IPS-18c (cell line): Measurements from ENCODE around the gene PARVG.
"Not testable (repeated sequence)": the region's sequence is repeated elsewhere in the genome, so short reads cannot be mapped to it uniquely, and the experiment has no call there.

Experiments used
- H3K4me3 ChIP-seq: 2 replicates; pipeline ENCODE4 v1.7.0; 2013; ENCODE audit warnings: low read depth, mild to moderate bottlenecking, low read length, moderate library complexity; ENCODE audit not compliant: insufficient read depth
- H3K9me3 ChIP-seq: one replicate; pipeline ENCODE4 v1.6.1; 2013; ENCODE audit warnings: mild to moderate bottlenecking, low read length, moderate library complexity; ENCODE audit not compliant: control insufficient read depth, insufficient read depth

Gene PARVG

DNA sequence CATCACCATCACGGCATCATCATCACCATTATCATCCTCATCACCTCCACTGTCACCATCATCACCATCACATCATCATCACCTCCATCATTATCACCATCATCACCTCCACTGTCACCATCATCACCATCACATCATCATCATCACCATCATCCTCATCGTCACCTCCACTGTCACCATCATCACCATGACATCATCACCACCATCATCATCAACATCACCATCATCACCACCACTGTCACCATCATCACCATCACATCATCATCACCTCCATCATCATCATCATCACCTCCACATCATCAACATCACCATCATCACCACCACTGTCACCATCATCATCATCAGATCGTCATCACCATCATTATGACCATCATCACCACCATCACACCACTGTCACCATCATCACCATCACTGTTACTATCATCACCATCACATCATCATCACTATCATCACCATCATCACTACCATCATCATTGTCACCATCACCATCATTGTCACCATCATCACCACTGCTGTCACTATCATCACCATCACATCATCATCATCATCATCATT lies 32.8 kb downstream of the PARVG start:
- no peak overlapping the region for H3K4me3 ChIP-seq
- no peaks in the 10 kb centered on the region for H3K9me3 ChIP-seq

DNA sequence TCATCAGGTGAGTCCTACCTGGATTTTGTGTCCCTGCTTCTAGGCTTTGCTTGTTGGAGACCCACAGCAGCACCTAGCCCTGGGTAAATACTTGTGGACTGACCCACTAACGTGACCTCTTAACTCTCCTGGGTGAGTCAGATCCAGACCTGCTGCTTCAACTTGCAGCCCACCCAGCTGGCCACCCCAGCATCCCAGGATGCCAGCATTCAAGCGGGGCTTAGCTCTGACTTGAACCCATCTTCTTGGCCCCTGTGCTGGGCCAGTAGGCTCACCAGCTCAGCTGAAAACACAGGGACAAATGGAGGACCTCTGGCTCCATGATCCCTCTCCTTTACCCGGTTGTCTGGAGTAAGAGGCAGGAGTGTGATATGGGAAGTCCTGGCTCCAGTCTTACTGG lies 33.5 kb downstream of the PARVG start:
- Histone ChIP-seq H3K9me3 (no peaks in the 10 kb centered on the region), H3K4me3 (no peak overlapping the region)

- no peaks in the 10 kb centered on the region for H3K9me3 ChIP-seq
- no peak overlapping the region for H3K4me3 ChIP-seq
These were observed 34.0 kb downstream of the PARVG start for GRCh38 chr22:44214764-44215163.

DNA sequence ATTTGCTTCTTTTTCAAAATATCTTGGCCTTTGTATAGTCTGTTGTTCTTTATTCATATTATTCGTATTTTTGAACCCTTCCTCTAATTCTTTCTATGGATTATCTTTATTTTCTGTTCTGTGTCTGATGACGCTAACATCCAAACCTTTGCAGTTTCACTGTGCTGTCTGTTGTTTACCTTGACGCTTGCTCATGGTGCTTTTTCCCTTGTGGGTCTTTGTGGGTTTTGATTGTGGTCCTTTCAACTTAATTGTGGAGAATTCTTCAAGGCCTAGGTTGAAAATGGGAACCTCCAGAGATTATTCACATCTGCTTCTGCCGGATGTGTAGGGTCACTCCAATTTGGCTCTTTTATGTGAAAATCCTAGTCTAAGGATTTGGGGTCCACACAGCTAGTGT lies 34.6 kb downstream of the PARVG start:
- Histone ChIP-seq H3K4me3 (no peak overlapping the region), H3K9me3 (no peaks in the 10 kb centered on the region)

- no peak overlapping the region for H3K4me3 ChIP-seq
- no peaks in the 10 kb centered on the region for H3K9me3 ChIP-seq
These were observed 36.6 kb downstream of the PARVG start for GRCh38 chr22:44217346-44217745.

DNA sequence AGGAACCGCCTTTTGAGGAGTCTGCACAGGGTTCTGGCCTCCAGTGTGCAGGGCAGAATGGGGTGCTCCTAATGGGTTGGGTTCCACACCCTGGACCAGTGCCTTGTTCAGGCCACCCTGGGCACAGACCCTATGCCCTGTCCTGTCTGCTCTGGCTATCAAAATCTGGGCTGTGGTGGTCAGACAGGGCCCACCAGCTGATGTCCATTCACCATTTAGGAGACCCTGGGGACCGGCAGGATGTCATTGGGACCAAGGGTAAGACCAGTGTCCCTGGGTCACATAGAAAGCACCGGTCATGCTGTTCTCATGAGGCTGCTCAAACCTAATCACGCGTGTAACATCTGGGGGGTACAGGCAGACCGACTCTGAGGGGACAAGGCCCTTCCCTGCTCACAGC lies 37.3 kb downstream of the PARVG start:
- H3K9me3 ChIP-seq: no peaks in the 10 kb centered on the region

GRCh38 chr22:44219101-44219870 lies 38.6 kb downstream of the PARVG start:
- H3K9me3 ChIP-seq: no peaks in the 10 kb centered on the region
- no peak overlapping the region for H3K4me3 ChIP-seq

More for the DNA sequence above, 37.3 kb downstream of the PARVG start:
- H3K4me3 ChIP-seq: no peak overlapping the region

DNA sequence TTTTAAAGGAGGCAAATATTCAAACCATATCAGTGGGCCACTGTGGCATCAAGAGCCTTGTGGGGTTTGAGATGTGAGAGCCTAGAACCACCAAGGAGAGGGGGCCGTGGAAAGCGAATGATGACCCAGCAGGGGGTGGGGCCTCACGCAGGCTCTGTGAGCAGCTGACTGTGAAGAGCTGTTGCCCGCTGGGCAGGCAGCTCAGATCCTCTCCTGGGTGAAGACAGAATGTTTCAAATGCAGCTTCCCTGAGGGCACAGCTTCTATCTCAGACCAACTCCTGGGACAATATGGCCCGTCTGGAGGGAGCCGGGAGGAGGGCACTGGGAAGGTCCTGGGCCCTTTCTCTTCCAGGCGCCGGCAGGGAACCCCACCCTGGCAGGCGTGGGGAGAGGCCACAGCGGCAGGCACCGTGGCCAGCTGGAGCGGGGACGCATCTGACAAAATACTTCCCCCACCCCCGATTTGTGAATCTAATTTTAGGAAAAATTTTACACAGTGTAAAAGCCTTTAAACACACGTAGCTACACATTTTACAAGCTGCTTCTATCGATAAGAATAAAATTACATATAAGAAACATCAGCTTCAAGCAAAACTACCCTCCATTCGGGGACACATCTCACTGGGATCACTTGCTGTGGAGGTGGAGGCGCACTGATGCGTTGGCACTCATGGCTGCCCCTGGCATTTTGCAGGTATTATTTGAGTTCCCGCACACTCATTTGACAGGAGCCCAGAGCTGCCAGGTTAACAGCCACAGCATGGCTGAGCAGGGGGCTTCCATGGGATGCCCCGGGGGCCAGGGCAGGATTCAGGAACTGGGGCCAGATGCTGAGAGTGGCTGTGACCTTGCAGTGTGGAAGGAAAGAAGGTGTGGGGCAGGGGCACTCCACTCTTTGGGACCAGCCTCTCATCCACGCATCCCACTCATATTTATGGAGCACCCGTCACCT lies 40.3 kb downstream of the PARVG start:
- H3K9me3 ChIP-seq: no peaks in the 10 kb centered on the region
- no peak overlapping the region for H3K4me3 ChIP-seq

GRCh38 chr22:44221710-44222475 lies 41.2 kb downstream of the PARVG start:
- H3K9me3 ChIP-seq: no peaks in the 10 kb centered on the region

GRCh38 chr22:44224166-44224565 lies 43.4 kb downstream of the PARVG start:
- Histone ChIP-seq H3K9me3 (no peaks in the 10 kb centered on the region), H3K4me3 (no peak overlapping the region)

More at GRCh38 chr22:44221710-44222475, 41.2 kb downstream of the PARVG start:
- no peak overlapping the region for H3K4me3 ChIP-seq

DNA sequence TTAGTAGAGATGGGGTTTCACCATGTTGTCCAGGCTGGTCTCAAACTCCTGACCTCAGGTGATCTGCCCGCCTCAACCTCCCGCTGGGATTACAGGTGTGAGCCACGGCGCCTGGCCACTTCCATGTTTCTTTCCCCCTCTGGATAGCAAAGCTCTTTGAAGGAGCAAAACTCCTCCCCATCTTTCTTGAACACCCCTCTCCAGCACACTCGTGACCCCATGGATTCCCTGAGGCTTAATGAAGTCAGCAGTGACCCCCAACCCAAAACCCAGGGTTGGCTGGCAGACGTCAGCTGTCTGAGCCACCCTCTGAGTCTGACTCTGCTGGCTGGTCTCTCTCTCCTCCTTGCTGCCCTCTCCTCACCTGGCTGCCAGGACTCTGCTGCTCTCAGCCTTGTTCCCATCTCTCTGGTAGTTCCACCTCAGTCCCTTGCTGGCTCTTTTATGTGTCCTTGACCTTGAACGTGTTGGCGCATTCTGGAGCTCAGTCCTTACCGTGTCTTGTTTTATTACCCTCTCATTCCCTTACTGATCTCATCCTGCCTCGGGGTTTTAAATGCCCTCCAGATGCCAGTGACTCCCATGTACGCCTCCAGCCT lies 44.5 kb downstream of the PARVG start:
- H3K4me3 ChIP-seq: no peak overlapping the region
- no peaks in the 10 kb centered on the region for H3K9me3 ChIP-seq

DNA sequence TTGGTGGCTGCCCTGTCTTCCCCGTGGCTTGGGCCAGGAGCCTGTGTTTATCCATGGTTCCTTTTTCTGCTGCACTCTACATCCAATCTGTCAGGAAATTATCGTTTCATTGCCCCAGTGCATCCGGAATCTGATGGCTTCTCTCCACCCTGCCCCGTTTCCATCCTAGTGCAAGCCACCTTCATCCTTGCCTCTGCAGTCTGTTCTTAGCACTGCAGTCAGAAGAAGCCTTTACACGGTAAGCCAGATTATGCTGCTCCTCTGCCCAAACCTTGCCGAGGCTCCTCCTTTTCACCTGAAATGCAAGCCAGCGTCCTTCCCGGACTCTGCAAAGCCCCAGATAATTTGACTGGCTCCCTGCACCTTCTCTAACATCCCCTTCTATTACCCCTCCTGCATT lies 45.1 kb downstream of the PARVG start:
- Histone ChIP-seq H3K4me3 (no peak overlapping the region), H3K9me3 (no peaks in the 10 kb centered on the region)

- Histone ChIP-seq H3K4me3 (no peak overlapping the region), H3K9me3 (no peaks in the 10 kb centered on the region)
These were observed 48.6 kb downstream of the PARVG start for GRCh38 chr22:44229331-44229730.

DNA sequence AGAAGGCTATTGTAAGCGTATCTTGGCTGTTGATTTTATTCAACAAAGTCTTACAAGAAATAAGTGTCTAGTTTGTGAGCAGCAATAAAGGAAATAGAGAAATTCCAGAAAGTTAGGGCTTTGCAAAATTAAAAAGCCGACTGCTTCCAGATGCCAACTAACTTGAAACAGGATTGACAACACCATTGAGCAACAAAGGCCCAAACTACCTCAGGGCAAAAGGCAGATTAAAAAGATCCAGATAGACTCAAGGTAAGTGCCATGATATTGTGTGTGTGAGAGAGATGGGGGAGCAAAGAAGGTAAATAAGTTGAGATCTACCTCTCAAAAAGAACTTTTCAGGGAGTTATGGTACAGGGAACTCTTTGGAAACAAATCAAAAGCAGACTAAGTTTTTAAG lies 49.1 kb downstream of the PARVG start:
- Histone ChIP-seq H3K9me3 (no peaks in the 10 kb centered on the region), H3K4me3 (no peak overlapping the region)

GRCh38 chr22:44231233-44231632 lies 50.5 kb downstream of the PARVG start:
- Histone ChIP-seq H3K4me3 (no peak overlapping the region), H3K9me3 (no peaks in the 10 kb centered on the region)

GRCh38 chr22:44234372-44234771 lies 53.6 kb downstream of the PARVG start:
- not testable (repeated sequence) for H3K4me3 ChIP-seq, H3K9me3 ChIP-seq

DNA sequence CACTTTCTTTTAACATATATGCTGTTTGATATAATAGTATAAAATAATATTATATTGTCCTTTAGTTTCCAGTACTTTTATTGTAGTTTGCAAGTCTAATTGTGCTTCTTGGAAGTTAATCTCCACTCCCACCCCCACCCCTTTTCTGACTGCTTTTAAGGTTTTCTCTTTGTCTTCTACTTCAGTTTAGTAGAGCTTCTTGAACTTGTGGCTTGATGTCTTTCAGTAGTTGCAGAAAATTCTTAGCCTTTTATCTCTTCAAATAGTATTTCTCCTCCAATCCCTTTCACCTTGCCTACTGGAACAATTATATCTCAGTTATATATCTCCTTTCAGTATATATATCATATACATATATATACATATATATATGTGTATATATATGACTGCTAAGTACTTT lies 56.6 kb downstream of the PARVG start:
- H3K9me3 ChIP-seq: no peaks in the 10 kb centered on the region
- H3K4me3 ChIP-seq: no peak overlapping the region
